ENCODE results near the gene FIBP.

DNA sequence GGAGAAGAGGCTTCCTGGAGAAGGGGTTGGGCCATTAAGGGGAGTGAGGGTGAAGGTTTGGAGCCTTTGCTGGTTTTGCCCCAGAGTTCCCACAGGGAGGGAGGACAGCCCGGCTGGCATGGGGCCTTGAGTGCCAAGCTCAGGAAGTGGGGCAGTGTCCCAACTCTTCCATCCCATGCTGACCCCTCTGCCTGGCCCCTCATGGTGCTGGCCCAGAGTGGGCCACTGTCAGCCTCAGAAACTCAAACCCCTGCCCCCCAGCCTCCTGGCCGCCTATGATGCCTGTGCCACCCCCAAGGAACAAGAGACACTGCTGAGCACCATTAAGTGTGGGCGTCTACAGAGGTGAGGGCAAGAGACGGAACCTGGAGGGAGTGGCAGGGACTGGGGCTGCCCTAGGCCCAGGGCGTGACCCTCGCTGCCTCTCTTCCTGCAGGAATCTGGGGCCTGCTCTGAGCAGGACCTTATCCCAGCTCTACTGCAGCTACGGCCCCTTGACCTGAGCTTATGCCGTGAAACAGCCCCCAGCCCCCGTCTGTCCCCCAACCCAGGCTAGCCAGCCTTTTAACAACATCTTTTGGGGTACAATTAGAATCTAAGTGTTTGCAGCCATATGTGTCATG is 22.6 kb downstream of the FIBP start:
- TF ChIP-seq EZH2 (IDR thresholded peaks at IDR 0.05; ENCODE audit: insufficient read depth, poor library complexity, severe bottlenecking) (no peak), EZH2phosphoT487 (IDR thresholded peaks at IDR 0.05; ENCODE audit: insufficient read depth, low read depth) (no peak)

Data from GM23248 (cell line).